ENCODE results near the gene DENND11. TPM values are rescaled to one million over a fixed set of nuclear protein-coding genes. Genes with fewer than 3 reads are reported as not detected.

The DENND11 gene
- total RNA-seq, 3 donors from 2014 or later: 25.6 to 38.1 (median 28.0) TPM

GRCh38 chr7:141722529-141722928 is 20.6 kb upstream of the DENND11 start:
- ATAC-seq (no peak), DNase-seq (no peak)
- Histone ChIP-seq H3K4me1 (ENCODE audit: low read depth) (no peaks in the 10 kb centered on the region), H3K4me3 (no peak overlapping the region), H3K9me3 (no peaks in the 10 kb centered on the region), H3K36me3 (ENCODE audit: low read depth) (no peaks in the 10 kb centered on the region)
- intact Hi-C loops (cut with DNase I, micrococcal nuclease): no loop called here
- TF ChIP-seq CTCF (IDR thresholded peaks at IDR 0.05): no peak

GRCh38 chr7:141717450-141717849 is 15.5 kb upstream of the DENND11 start:
- no peak for TF ChIP-seq CTCF (IDR thresholded peaks at IDR 0.05)
- no peaks in the 10 kb centered on the region for H3K4me1 ChIP-seq (ENCODE audit: low read depth)
- no peak for ATAC-seq
- H3K9me3 ChIP-seq: no peaks in the 10 kb centered on the region
- H3K36me3 ChIP-seq (ENCODE audit: low read depth): no peaks in the 10 kb centered on the region
- intact Hi-C loops (cut with DNase I, micrococcal nuclease): no loop called here
- H3K4me3 ChIP-seq: no peak overlapping the region
- DNase-seq: no peak

- Histone ChIP-seq H3K4me3 (no peak overlapping the region), H3K9me3 (no peaks in the 10 kb centered on the region), H3K4me1 (ENCODE audit: low read depth) (no peaks in the 10 kb centered on the region), H3K36me3 (ENCODE audit: low read depth) (no peaks in the 10 kb centered on the region)
- no peak for TF ChIP-seq CTCF (IDR thresholded peaks at IDR 0.05)
- ATAC-seq: no peak
- intact Hi-C loops (cut with DNase I, micrococcal nuclease): no loop called here
- no peak for DNase-seq
Observed at GRCh38 chr7:141715794-141716689, 14.1 kb upstream of the DENND11 start.

- no peak for TF ChIP-seq CTCF (IDR thresholded peaks at IDR 0.05)
- Histone ChIP-seq H3K4me3 (no peak overlapping the region), H3K9me3 (no peaks in the 10 kb centered on the region), H3K36me3 (ENCODE audit: low read depth) (no peaks in the 10 kb centered on the region), H3K4me1 (ENCODE audit: low read depth) (no peaks in the 10 kb centered on the region)
- intact Hi-C loops (cut with DNase I, micrococcal nuclease): no loop called here
- no peak for ATAC-seq
- no peak for DNase-seq
Observed at GRCh38 chr7:141715018-141715417, 13.1 kb upstream of the DENND11 start.

GRCh38 chr7:141714571-141714970 is 12.6 kb upstream of the DENND11 start:
- intact Hi-C loops (cut with DNase I, micrococcal nuclease): no loop called here
- no peak for TF ChIP-seq CTCF (IDR thresholded peaks at IDR 0.05)
- no peaks in the 10 kb centered on the region for H3K9me3 ChIP-seq
- no peaks in the 10 kb centered on the region for H3K4me1 ChIP-seq (ENCODE audit: low read depth)
- DNase-seq (no peak), ATAC-seq (no peak)
- no peaks in the 10 kb centered on the region for H3K36me3 ChIP-seq (ENCODE audit: low read depth)
- no peak overlapping the region for H3K4me3 ChIP-seq
